Ishikawa (cell line): Measurements from ENCODE around the gene GPR18.

ENCODE experiments used
- CEBPB ChIP-seq: IDR thresholded peaks from 2 replicates; pipeline ENCODE4 v1.6.1; 2012
- CREB1 ChIP-seq: IDR thresholded peaks from 2 replicates; pipeline ENCODE4 v1.6.1; 2012; ENCODE audit warnings: low read depth
- EGR1 ChIP-seq: IDR thresholded peaks from 2 replicates; pipeline ENCODE4 v1.6.1; 2012
- EP300 ChIP-seq: IDR thresholded peaks from 2 replicates; pipeline ENCODE4 v1.6.1; 2012; ENCODE audit warnings: borderline replicate concordance
- FOXM1 ChIP-seq: IDR thresholded peaks from 2 replicates; pipeline ENCODE4 v1.6.1; 2012; ENCODE audit warnings: low read depth, borderline replicate concordance
- NFIC ChIP-seq: IDR thresholded peaks from 2 replicates; pipeline ENCODE4 v1.6.1; 2012
- RAD21 ChIP-seq: IDR thresholded peaks from 2 replicates; pipeline ENCODE4 v1.6.1; 2012; ENCODE audit warnings: low read depth
- TAF1 ChIP-seq: IDR thresholded peaks from 2 replicates; pipeline ENCODE4 v1.6.1; 2012; ENCODE audit warnings: low read depth, mild to moderate bottlenecking
- TCF12 ChIP-seq: IDR thresholded peaks from 2 replicates; pipeline ENCODE4 v1.6.1; 2012; ENCODE audit warnings: low read depth
- TEAD4 ChIP-seq: IDR thresholded peaks from 2 replicates; pipeline ENCODE4 v1.6.1; 2012
- YY1 ChIP-seq: IDR thresholded peaks from 2 replicates; pipeline ENCODE4 v1.6.1; 2012; ENCODE audit warnings: low read depth
- ZBTB7A ChIP-seq: IDR thresholded peaks from 2 replicates; pipeline ENCODE4 v1.6.1; 2012; ENCODE audit warnings: low read depth
- TF ChIP-seq, protein P1 (sequence below): IDR thresholded peaks from 2 replicates; pipeline ENCODE4 v1.6.1; 2012
- TF ChIP-seq, protein P2 (sequence below): IDR thresholded peaks from 2 replicates; pipeline ENCODE4 v1.6.1; 2012; ENCODE audit warnings: low read depth, mild to moderate bottlenecking

DNA sequence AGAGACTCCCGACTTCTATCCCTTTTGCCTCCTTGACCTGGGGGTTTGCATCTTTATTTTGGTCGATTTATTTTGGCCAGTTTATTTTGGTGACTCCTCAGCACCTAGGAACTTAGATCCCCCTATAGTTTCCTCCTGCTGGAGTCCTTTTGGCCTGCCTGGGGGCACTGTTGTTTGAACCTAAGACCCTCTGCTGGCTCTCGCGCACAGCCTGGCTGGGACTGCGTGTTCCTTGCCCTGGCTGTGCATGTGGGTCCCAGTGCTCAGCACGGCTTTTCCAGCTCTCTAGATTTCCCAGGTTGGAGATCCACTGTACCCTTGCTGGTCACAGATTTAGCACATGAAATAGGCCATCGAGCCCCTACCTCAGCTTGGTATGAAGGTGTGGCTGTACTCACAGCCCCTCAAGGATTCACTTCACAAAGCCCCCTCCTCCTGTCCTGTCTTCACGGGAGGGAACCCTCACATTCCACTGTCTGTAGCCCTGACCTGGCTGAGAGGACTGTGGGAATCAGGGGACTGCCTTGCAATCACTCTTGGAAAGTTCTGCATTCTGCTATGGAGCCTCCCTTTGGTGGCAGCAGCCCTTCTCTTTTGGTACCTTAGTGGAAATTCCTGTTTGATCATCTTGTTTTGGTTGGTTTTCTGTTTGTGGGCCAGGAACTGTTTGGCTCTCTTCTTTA lies 49.2 kb downstream of the GPR18 start:
- TF ChIP-seq CREB1 (no peak), ZBTB7A (no peak), EGR1 (no peak), FOXM1 (no peak), TAF1 (no peak), EP300 (no peak), TCF12 (no peak), YY1 (no peak), RAD21 (no peak), TEAD4 (no peak), NFIC (no peak), CEBPB (no peak)
- TF ChIP-seq, protein P1, sequence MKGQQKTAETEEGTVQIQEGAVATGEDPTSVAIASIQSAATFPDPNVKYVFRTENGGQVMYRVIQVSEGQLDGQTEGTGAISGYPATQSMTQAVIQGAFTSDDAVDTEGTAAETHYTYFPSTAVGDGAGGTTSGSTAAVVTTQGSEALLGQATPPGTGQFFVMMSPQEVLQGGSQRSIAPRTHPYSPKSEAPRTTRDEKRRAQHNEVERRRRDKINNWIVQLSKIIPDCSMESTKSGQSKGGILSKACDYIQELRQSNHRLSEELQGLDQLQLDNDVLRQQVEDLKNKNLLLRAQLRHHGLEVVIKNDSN: no peak
- TF ChIP-seq, protein P2, sequence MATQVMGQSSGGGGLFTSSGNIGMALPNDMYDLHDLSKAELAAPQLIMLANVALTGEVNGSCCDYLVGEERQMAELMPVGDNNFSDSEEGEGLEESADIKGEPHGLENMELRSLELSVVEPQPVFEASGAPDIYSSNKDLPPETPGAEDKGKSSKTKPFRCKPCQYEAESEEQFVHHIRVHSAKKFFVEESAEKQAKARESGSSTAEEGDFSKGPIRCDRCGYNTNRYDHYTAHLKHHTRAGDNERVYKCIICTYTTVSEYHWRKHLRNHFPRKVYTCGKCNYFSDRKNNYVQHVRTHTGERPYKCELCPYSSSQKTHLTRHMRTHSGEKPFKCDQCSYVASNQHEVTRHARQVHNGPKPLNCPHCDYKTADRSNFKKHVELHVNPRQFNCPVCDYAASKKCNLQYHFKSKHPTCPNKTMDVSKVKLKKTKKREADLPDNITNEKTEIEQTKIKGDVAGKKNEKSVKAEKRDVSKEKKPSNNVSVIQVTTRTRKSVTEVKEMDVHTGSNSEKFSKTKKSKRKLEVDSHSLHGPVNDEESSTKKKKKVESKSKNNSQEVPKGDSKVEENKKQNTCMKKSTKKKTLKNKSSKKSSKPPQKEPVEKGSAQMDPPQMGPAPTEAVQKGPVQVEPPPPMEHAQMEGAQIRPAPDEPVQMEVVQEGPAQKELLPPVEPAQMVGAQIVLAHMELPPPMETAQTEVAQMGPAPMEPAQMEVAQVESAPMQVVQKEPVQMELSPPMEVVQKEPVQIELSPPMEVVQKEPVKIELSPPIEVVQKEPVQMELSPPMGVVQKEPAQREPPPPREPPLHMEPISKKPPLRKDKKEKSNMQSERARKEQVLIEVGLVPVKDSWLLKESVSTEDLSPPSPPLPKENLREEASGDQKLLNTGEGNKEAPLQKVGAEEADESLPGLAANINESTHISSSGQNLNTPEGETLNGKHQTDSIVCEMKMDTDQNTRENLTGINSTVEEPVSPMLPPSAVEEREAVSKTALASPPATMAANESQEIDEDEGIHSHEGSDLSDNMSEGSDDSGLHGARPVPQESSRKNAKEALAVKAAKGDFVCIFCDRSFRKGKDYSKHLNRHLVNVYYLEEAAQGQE: no peak
